ENCODE data around the gene KLHL17.
A peak's percentile ranks its signal among the peaks of the same experiment; 100 is the strongest.
"Not testable (repeated sequence)": the region's sequence is repeated elsewhere in the genome, so short reads cannot be mapped to it uniquely, and the experiment has no call there.

The KLHL17 gene

GRCh38 chr1:980602-981395 lies 20.4 kb downstream of the KLHL17 start:
- H3K27ac Mint-ChIP-seq, result no peak overlapping the region
- ATAC-seq, result no peak
- H3K36me3 Mint-ChIP-seq (ENCODE audit: low read depth), result no peaks in the 10 kb centered on the region
- peaks cover 5% of the 10 kb centered on the region for H3K4me1 Mint-ChIP-seq
- H3K27me3 Mint-ChIP-seq, result peaks cover 17% of the 10 kb centered on the region
- no peak overlapping the region for H3K4me3 Mint-ChIP-seq
- no peaks in the 10 kb centered on the region for H3K9me3 Mint-ChIP-seq
- no peak for DNase-seq

GRCh38 chr1:981491-981954 lies 21.1 kb downstream of the KLHL17 start:
- DNase-seq, result no peak
- Mint-ChIP-seq H3K27ac (no peak overlapping the region), H3K27me3 (peaks cover 20% of the 10 kb centered on the region)

GRCh38 chr1:981955-982558 lies 21.7 kb downstream of the KLHL17 start, which contains the start of gene PERM1:
TSS of gene PERM1 (minus strand) at chr1:982093. CDS start at chr1:981029, 1,064 bp downstream.
- ATAC-seq, result peak; percentile 8
- DNase-seq, result no peak
- Mint-ChIP-seq H3K4me1 (peaks cover 3% of the 10 kb centered on the region), H3K27me3 (peaks cover 22% of the 10 kb centered on the region), H3K4me3 (no peak within 1 kb of the TSS), H3K9me3 (no peaks in the 10 kb centered on the region), H3K36me3 (ENCODE audit: low read depth) (no peaks in the 10 kb centered on the region), H3K27ac (no peak within 1 kb of the TSS)

More at GRCh38 chr1:981491-981954, 21.1 kb downstream of the KLHL17 start:
- peaks cover 3% of the 10 kb centered on the region for H3K4me1 Mint-ChIP-seq
- H3K36me3 Mint-ChIP-seq (ENCODE audit: low read depth), result no peaks in the 10 kb centered on the region
- ATAC-seq, result no peak
- no peaks in the 10 kb centered on the region for H3K9me3 Mint-ChIP-seq
- no peak overlapping the region for H3K4me3 Mint-ChIP-seq

- peaks cover 3% of the 10 kb centered on the region for H3K4me1 Mint-ChIP-seq
- no peak for ATAC-seq
- DNase-seq, result no peak
- no peaks in the 10 kb centered on the region for H3K36me3 Mint-ChIP-seq (ENCODE audit: low read depth)
- H3K27me3 Mint-ChIP-seq, result peaks cover 22% of the 10 kb centered on the region
- H3K4me3 Mint-ChIP-seq, result no peak overlapping the region
- no peak overlapping the region for H3K27ac Mint-ChIP-seq
- H3K9me3 Mint-ChIP-seq, result no peaks in the 10 kb centered on the region
These were observed 22.5 kb downstream of the KLHL17 start for GRCh38 chr1:982765-983436.

GRCh38 chr1:983798-984475 lies 23.6 kb downstream of the KLHL17 start:
- no peaks in the 10 kb centered on the region for H3K4me1 Mint-ChIP-seq
- ATAC-seq, result peak; percentile 50
- H3K27ac Mint-ChIP-seq, result no peak overlapping the region
- peaks cover 27% of the 10 kb centered on the region for H3K27me3 Mint-ChIP-seq
- peak; percentile 78 for DNase-seq
- no peaks in the 10 kb centered on the region for H3K36me3 Mint-ChIP-seq (ENCODE audit: low read depth)
- no peak overlapping the region for H3K4me3 Mint-ChIP-seq
- no peaks in the 10 kb centered on the region for H3K9me3 Mint-ChIP-seq

- ATAC-seq, result no peak
- peaks cover 33% of the 10 kb centered on the region for H3K27me3 Mint-ChIP-seq
These were observed 24.1 kb downstream of the KLHL17 start for GRCh38 chr1:984476-984814.

GRCh38 chr1:985126-985525 lies 24.7 kb downstream of the KLHL17 start:
- no peak overlapping the region for H3K27ac Mint-ChIP-seq
- H3K27me3 Mint-ChIP-seq, result peaks cover 37% of the 10 kb centered on the region
- H3K9me3 Mint-ChIP-seq, result no peaks in the 10 kb centered on the region
- no peaks in the 10 kb centered on the region for H3K4me1 Mint-ChIP-seq
- DNase-seq (no peak), ATAC-seq (no peak)
- no peak overlapping the region for H3K4me3 Mint-ChIP-seq
- H3K36me3 Mint-ChIP-seq (ENCODE audit: low read depth), result no peaks in the 10 kb centered on the region

More at GRCh38 chr1:984476-984814, 24.1 kb downstream of the KLHL17 start:
- no peak for DNase-seq
- Mint-ChIP-seq H3K9me3 (no peaks in the 10 kb centered on the region), H3K4me3 (no peak overlapping the region), H3K27ac (no peak overlapping the region), H3K36me3 (ENCODE audit: low read depth) (no peaks in the 10 kb centered on the region), H3K4me1 (no peaks in the 10 kb centered on the region)

- H3K27ac Mint-ChIP-seq, result not testable (repeated sequence)
These were observed 27.7 kb downstream of the KLHL17 start for GRCh38 chr1:988061-988460.

GRCh38 chr1:991275-991674 lies 30.9 kb downstream of the KLHL17 start:
- ATAC-seq; H3K27ac Mint-ChIP-seq; H3K9me3 Mint-ChIP-seq; DNase-seq; H3K36me3 Mint-ChIP-seq (ENCODE audit: low read depth); H3K4me3 Mint-ChIP-seq: not testable (repeated sequence)
- Mint-ChIP-seq H3K4me1 (peaks cover 23% of the 10 kb centered on the region), H3K27me3 (peaks cover 42% of the 10 kb centered on the region)

More at GRCh38 chr1:988061-988460, 27.7 kb downstream of the KLHL17 start:
- not testable (repeated sequence) for H3K36me3 Mint-ChIP-seq (ENCODE audit: low read depth); ATAC-seq; H3K9me3 Mint-ChIP-seq; DNase-seq; H3K4me3 Mint-ChIP-seq
- Mint-ChIP-seq H3K27me3 (peaks cover 39% of the 10 kb centered on the region), H3K4me1 (peaks cover 16% of the 10 kb centered on the region)

GRCh38 chr1:991895-992294 lies 31.5 kb downstream of the KLHL17 start:
- no peak for ATAC-seq
- Mint-ChIP-seq H3K4me1 (peaks cover 23% of the 10 kb centered on the region), H3K36me3 (ENCODE audit: low read depth) (no peaks in the 10 kb centered on the region), H3K27me3 (peaks cover 39% of the 10 kb centered on the region), H3K4me3 (no peak overlapping the region), H3K27ac (no peak overlapping the region), H3K9me3 (no peaks in the 10 kb centered on the region)
- no peak for DNase-seq

GRCh38 chr1:992362-992761 lies 32.0 kb downstream of the KLHL17 start:
- no peaks in the 10 kb centered on the region for H3K9me3 Mint-ChIP-seq
- no peaks in the 10 kb centered on the region for H3K36me3 Mint-ChIP-seq (ENCODE audit: low read depth)
- H3K27me3 Mint-ChIP-seq, result peaks cover 44% of the 10 kb centered on the region
- ATAC-seq, result peak; percentile 22
- H3K4me3 Mint-ChIP-seq, result no peak overlapping the region
- H3K4me1 Mint-ChIP-seq, result peaks cover 27% of the 10 kb centered on the region
- no peak for DNase-seq
- no peak overlapping the region for H3K27ac Mint-ChIP-seq

- Mint-ChIP-seq H3K4me3 (no peak overlapping the region), H3K36me3 (ENCODE audit: low read depth) (no peaks in the 10 kb centered on the region), H3K27ac (no peak overlapping the region), H3K27me3 (peaks cover 41% of the 10 kb centered on the region), H3K4me1 (peaks cover 27% of the 10 kb centered on the region), H3K9me3 (no peaks in the 10 kb centered on the region)
- no peak for DNase-seq
- no peak for ATAC-seq
These were observed 33.1 kb downstream of the KLHL17 start for GRCh38 chr1:993379-993995.

- Mint-ChIP-seq H3K4me1 (peaks cover 27% of the 10 kb centered on the region), H3K27me3 (peaks cover 34% of the 10 kb centered on the region)
- not testable (repeated sequence) for H3K9me3 Mint-ChIP-seq; ATAC-seq; H3K36me3 Mint-ChIP-seq (ENCODE audit: low read depth); DNase-seq; H3K27ac Mint-ChIP-seq; H3K4me3 Mint-ChIP-seq
These were observed 34.2 kb downstream of the KLHL17 start for GRCh38 chr1:994546-994945.
